ENCODE data around the gene METTL2B.
"Not testable (repeated sequence)": the region's sequence is repeated elsewhere in the genome, so short reads cannot be mapped to it uniquely, and the experiment has no call there.

METTL2B gene

DNA sequence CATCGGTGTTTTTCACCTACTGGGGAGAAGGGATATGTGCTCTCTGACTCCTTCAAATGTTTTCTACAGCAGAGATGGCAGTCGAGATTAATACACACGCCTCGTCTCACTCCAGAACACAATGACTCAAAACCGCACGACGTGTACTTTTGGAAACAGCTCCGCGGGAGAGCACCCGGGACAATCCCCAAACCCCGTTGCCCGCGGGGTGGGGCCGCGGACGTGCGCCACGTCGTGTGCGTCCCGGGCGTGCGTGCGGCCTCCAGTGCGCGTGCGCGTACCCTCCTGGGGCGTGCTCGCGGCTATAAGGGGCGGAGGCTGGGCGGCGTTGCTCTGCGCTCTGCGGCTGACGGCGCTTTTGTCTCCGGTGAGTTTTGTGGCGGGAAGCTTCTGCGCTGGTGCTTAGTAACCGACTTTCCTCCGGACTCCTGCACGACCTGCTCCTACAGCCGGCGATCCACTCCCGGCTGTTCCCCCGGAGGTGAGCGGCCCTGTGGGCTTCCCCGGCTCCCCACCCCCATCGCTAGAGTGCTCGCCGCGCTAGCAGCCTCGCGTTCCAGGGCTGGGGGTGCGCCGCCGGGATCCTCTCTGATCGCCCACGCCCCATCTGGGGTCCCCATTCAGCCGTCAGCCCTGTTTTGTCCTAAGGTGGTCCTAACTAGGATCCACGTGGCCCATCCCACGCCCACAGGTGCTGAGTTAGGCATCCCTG lies 20.8 kb upstream of the METTL2B start, which contains the start of gene HILPDA:
Gene HILPDA, plus strand, starts transcription at position 336 of the 712 bp plus-strand sequence. CDS start 1,391 bp downstream, outside the sequence.
- DNase-seq = peak; percentile 96

- no peak for DNase-seq
Observed at GRCh38 chr7:128456255-128456725, 20.3 kb upstream of the METTL2B start.

- DNase-seq = not testable (repeated sequence)
Observed at GRCh38 chr7:128457385-128457784, 19.2 kb upstream of the METTL2B start.

GRCh38 chr7:128458956-128459355 lies 17.6 kb upstream of the METTL2B start:
- DNase-seq = no peak

- DNase-seq = peak; percentile 75
Observed at GRCh38 chr7:128459394-128459878, 17.1 kb upstream of the METTL2B start.

- DNase-seq = no peak
Observed at GRCh38 chr7:128462460-128462859, 14.1 kb upstream of the METTL2B start.

- not testable (repeated sequence) for DNase-seq
Observed at GRCh38 chr7:128463345-128463744, 13.2 kb upstream of the METTL2B start.

DNA sequence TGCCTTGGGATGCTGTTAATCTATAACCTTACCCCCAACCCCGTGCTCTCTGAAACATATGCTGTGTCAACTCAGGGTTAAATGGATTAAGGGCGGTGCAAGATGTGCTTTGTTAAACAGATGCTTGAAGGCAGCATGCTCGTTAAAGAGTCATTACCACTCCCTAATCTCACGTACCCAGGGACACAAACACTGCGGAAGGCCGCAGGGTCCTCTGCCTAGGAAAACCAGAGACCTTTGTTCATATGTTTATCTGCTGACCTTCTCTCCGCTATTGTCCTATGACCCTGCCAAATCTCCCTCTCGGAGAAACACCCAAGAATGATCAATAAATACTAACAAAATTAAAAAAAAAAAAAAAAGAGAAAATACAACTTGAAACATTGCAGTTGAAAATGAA lies 12.6 kb upstream of the METTL2B start:
- not testable (repeated sequence) for DNase-seq

DNA sequence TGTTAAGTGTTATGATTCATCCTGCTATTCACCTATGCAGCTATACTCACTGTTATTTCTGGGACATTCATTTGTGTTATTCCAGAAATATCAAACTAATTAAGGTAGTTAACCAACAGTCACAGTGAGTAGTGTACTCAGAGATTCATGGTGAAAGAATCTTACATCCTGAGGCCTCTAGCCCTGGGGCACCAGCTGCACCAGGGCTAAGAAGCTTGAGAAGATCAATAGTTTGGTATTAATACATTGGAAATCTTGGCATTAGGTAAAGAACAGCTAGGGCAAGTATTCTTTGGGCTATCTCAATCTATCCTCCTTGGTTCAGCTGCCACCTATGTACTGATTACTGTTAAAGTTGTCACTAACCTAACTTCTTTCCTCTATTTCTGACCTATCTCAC lies 9.7 kb upstream of the METTL2B start:
- DNase-seq = not testable (repeated sequence)

DNA sequence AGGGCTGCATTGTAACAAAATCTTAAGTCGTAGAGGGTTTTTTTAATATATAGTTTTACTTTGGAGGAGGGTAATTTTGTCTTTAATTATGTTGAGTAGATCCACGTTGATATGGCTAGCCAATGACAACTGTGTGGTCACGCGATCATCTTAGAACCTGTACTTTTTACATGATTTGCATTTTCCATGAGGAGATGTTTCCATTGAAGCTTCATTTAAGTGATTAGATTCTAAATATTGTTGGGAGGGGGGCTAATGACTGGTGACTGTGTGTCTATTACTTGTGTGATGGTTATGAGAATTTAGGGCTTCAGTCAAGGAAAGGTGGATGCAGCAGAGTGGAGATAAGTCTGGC lies 765 bp downstream of the METTL2B start:
- DNase-seq = not testable (repeated sequence)

DNA sequence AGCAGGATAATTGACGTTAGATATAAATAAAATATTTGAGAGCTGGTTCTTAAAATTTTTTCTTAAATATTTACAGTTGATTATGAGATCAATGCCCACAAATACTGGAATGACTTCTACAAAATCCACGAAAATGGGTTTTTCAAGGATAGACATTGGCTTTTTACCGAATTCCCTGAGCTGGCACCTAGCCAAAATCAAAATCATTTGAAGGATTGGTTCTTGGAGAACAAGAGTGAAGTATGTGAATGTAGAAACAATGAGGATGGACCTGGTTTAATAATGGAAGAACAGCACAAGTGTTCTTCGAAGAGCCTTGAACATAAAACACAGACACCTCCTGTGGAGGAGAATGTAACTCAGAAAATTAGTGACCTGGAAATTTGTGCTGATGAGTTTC lies 2.5 kb downstream of the METTL2B start:
- DNase-seq = not testable (repeated sequence)

DNA sequence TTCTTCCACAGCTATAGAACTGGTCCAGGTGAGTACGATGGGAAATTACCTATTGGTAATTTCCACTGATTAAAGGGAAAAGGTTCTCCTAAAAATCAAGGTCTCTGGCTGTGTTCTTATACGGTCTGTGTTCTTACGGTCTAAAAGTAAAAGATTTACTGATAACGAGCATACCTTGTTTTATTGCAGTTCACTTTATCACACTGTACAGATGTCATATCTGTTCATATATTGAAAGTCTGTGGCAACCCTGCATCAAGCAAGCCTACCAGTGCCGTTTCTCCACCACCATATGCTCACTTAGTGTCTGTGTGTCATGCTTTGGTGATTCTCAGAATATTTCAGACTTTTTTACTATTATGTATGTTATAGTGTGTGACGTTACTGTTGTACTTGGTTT lies 11.6 kb downstream of the METTL2B start:
- not testable (repeated sequence) for DNase-seq

- no peak for DNase-seq
Observed at GRCh38 chr7:128497405-128497804, 20.9 kb downstream of the METTL2B start.

DNA sequence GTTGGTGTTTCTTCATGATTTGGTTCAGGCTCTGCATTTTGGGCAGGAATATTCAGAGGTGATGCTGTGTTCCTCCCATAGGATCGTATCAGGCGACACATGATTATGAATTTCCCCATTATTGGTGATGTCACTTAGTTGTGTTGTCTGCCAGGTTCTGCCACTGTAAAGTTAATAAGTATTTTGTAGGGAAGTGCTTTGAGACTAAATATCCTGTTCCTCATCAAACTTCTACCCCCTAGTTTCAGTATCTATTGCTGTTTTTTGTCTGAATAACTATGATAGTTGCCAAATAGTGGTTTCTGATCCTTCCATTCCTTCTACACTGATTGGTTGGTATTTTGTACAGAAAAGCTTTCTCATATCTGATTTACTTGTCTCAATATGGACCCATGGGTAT lies 28.9 kb downstream of the METTL2B start:
- not testable (repeated sequence) for DNase-seq

- not testable (repeated sequence) for DNase-seq
Observed at GRCh38 chr7:128506819-128507218, 30.3 kb downstream of the METTL2B start.

- DNase-seq = not testable (repeated sequence)
Observed at GRCh38 chr7:128507321-128507993, 30.9 kb downstream of the METTL2B start.

- DNase-seq = not testable (repeated sequence)
Observed at GRCh38 chr7:128511692-128512091, 35.1 kb downstream of the METTL2B start.

- DNase-seq = not testable (repeated sequence)
Observed at GRCh38 chr7:128515232-128515631, 38.7 kb downstream of the METTL2B start.

DNA sequence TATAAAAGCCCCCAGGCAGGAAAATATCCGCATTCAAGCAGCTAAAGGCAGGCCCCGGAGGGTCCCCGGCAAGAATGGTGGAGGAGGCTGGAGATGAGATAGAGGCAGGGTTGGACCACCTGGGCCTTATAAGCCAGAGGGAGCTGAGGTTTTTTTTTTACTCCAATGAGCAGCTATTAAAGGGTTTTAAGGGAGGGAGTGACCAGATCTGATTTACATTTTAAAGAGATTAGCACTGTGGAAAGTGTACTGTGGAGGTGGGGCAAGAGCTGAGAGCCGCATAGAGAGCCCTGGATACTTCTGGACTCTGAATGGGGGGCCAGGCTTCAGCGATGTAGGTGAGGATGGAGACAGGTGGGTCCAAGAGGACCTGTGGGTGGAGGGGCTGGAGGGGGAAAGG lies 40.5 kb downstream of the METTL2B start:
- not testable (repeated sequence) for DNase-seq

DNA sequence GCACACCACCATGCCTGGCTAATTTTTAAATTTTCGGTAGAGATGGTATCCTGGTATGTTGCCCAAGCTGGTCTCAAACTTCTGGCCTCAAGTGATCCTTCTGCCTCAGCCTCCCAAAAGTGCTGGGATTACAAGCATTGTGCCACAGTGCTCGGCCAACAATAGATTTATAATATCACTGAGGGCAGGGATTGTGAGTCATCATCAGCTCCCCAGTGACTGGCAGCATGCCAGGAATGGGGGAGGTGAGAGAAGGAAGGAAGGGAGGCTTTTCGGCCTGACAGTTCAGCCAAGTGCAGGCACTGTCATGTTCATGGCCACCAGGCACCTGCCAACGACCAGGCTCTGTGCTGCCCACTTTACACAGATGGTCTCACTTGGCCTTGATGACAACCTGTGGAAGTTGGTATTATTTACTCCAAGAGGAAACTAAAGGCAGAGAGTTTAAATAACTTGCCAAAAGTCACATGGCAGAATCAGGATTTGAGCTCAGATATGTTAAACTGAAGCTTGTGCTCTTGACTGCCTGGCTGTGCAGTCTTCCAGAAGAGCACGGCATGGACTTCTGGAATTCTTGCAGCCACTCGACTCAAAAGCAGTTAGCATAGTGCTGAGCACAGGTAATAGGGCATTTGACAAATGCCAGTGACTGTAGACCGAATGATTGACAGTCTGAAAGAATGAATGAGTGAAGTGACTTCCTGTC lies 46.8 kb downstream of the METTL2B start:
- DNase-seq = peak; percentile 88

- DNase-seq = not testable (repeated sequence)
Observed at GRCh38 chr7:128523932-128524524, 47.5 kb downstream of the METTL2B start.

GRCh38 chr7:128525584-128525983 lies 49.0 kb downstream of the METTL2B start:
- DNase-seq = not testable (repeated sequence)

GRCh38 chr7:128526062-128526466 lies 49.5 kb downstream of the METTL2B start:
- DNase-seq = not testable (repeated sequence)

Measured in CD4-positive, alpha-beta T cell treated with Interleukin-17A for 4 hours (primary cell).